CD4-positive, alpha-beta T cell treated with Interleukin-4 for 4 hours (primary cell): ENCODE results near the gene NEAT1.

ENCODE experiments used
- DNase-seq: peaks from one replicate; pipeline ENCODE4 v3.0.0-alpha.2; 2020

Gene NEAT1

DNA sequence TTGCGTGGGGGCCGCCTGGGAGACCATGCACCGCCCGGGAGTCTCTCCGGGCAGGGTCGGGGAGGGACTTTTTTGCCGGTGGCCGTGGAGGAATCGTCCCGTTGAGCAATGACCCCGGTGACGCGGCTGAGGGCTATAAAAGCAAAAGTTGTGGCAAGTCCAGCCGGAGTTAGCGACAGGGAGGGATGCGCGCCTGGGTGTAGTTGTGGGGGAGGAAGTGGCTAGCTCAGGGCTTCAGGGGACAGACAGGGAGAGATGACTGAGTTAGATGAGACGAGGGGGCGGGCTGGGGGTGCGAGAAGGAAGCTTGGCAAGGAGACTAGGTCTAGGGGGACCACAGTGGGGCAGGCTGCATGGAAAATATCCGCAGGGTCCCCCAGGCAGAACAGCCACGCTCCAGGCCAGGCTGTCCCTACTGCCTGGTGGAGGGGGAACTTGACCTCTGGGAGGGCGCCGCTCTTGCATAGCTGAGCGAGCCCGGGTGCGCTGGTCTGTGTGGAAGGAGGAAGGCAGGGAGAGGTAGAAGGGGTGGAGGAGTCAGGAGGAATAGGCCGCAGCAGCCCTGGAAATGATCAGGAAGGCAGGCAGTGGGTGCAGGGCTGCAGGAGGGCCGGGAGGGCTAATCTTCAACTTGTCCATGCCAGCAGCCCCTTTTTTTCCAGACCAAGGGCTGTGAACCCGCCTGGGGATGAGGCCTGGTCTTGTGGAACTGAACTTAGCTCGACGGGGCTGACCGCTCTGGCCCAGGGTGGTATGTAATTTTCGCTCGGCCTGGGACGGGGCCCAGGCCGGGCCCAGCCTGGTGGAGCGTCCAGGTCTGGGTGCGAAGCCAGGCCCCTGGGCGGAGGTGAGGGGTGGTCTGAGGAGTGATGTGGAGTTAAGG lies at the start of gene NEAT1:
NEAT1 (plus strand) TSS at position 166 of the 883 bp plus-strand sequence.
- peak; percentile 97 for DNase-seq

DNA sequence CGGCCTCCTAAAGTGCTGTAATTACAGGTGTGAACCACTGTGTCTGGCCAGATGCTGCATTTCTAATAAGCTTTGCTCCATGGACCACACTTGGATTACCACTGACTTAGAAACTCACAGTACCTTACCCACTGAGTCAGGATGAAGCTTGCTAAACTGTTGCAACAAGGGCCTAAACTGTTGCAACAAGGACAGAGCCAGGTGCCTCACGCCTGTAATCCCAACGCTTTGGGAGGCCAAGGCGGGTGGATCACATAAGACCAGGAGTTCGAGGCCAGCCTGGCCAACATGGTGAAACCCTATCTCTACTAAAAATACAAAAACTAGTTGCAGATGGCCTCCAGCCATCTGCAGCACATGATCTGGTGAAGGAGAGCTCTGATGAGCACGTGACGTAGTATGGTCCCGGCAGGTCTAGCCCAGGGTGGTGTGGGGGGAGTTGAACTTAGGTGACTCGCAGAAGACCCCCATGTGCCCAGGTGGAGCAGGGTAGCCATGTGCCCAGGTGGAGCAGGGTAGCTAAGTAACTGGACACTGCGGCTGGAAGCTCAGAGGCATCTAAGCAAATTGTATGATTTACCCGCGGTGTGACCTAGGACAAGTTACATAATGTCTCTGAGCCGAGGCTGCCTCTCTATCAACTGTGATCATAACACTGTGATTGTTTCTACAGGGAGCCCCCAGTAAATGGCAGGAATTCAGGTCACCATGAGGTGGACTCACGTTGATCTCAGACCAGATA lies 48.6 kb upstream of the NEAT1 start:
- DNase-seq = no peak

DNA sequence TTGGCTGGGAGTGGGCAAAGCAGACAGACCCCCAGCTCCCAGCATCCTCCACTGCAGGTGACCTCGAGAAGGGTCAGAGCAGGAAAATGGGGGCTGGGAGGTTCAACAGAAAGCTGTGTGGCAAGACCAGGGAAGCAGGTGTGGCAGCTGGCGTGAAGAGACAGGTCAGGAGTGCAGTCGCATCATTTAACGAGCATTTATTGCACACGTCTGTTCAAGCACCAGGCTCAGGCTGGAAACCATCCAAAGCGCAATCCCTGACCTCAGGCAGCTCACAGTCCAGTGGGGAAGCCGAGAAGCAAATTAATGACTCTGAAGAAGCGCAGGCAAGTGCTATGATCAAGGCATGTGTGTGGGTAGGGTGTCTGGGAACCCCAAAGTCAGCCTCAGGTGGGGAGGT lies 47.6 kb upstream of the NEAT1 start:
- DNase-seq = no peak

DNA sequence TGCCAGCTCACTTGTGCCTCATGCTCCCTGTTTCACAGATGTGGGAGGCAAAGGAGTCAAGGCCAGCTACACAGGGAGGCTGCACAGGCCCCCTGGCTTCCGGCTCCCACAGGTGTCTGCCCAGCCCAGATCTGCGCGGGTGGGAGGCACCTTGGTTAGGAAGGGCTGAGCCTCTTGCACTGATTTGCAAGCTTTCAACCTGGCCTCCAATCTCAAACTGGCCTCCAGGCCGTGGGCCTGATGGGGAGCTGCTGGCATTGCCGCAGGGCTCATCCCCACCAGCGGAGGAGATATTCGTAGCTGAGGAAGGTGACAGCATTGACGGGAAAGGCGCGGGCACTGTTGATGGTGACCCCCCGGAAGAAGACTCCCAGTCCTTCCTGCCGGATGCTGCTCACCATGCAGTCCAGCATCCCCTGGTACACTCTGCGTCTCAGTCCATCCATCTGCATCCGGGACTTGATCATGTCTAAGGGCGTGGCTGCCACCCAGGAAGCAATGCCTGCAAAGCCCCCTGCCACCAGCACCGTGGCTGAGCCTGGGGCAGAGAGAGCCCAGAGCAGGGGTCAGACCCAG lies 46.4 kb upstream of the NEAT1 start:
- no peak for DNase-seq

DNA sequence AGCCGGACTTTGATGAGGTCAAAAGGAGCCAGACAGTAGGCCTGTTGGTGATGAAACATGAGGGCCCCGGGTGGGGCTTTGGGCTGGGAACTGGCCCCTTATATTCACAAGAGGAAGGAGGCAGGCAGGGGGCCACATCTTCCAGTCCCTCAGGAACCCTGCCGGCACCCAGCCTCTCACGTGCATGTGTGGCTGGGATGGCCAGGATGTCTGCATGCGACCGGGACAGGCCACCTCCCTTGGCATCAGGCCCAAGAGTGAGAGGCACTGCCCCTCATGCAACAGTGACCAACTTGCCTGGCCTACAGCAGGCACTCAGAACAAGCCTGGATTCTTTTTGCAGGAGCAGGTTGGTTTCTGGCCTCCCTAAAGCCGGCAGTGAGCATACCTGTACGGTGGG lies 45.6 kb upstream of the NEAT1 start:
- no peak for DNase-seq

DNA sequence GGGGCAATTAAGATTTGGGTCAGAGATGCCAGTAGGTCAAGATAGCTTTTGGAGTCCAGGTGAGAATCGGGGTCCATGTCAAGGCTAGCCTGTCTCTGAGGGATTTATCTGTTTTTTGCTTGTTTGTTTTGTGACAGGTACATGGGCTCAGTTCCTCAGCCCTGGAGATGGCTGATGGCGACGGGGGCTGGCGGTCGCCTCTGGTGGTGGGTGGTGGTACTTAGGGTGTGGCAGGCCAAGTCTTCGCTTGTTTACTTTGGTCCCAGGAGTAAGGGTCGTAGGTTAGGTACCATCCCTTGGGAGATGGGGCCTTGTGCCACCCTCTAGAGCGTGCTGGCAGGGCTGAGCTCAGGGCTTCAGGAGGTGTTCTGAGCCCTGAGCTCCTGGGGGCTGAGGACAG lies 44.8 kb upstream of the NEAT1 start:
- DNase-seq = no peak

DNA sequence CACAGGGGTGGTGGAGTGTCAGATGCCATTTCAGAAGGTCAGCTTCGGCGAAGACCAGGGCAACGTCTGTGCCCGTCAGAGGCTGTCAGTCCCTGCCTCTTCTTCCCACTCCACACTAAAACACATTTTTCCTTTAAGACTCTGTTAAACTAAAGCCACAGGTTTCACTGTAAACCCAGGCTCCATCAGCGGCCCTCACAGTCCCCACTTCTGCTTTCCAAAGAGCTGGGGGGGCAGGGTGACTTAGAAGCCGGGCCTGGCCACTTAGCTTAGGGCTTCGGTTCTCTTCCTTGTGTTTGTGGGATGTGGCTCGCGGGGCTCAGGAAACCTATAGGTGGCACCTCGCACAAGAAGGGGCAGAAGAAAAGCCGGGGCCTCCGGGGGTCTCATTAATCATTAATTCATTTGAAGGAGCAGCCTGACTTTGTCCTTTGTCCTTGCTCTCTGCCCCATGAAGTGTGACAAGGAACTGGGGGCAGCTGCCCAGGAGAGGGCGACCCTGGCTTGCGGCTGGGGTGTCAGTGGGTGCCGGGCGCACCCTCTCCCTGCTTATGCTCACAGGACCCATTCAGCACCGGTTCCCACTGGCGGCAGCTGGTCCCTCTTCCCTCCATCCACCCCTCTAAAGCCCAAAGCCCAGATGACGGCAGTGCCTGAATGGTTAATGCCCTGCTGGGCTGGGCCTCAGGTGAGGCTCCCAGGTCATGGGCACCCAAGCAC lies 44.2 kb upstream of the NEAT1 start:
- no peak for DNase-seq

DNA sequence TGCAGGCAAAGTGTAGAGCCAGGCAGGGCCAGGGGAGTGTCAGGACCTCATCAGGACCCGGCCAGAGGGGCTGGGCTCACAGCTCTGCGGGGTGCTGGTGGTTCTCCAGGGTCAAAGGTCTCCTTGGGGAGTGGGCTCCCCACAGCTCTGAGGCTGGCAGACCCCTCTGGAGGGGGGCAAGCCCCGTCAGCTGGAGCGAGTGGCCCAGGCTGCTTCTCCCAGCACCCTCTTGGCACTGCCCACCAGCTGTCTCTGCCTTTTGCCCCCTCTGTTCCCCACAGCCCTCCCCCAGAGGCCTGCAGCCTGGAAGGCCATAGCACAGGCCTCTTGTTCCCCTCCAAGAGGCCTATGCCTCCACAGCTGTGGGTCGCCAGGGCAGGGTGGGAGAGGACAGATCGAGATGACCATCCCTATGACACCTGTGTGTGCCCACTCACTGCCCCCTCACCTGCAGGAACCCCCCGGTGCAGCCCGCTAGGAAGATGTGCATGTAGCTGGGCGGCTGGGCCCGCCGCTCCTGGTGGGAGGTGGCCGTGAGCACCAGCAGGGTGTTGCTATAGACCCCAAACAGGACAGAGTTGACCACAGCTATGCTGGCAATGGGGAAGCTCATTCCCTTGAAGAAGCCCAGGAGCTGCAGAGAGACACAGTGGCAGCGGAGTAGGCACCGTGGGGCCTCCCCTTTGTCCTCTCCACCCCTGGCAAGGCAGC lies 43.5 kb upstream of the NEAT1 start:
- DNase-seq = no peak

DNA sequence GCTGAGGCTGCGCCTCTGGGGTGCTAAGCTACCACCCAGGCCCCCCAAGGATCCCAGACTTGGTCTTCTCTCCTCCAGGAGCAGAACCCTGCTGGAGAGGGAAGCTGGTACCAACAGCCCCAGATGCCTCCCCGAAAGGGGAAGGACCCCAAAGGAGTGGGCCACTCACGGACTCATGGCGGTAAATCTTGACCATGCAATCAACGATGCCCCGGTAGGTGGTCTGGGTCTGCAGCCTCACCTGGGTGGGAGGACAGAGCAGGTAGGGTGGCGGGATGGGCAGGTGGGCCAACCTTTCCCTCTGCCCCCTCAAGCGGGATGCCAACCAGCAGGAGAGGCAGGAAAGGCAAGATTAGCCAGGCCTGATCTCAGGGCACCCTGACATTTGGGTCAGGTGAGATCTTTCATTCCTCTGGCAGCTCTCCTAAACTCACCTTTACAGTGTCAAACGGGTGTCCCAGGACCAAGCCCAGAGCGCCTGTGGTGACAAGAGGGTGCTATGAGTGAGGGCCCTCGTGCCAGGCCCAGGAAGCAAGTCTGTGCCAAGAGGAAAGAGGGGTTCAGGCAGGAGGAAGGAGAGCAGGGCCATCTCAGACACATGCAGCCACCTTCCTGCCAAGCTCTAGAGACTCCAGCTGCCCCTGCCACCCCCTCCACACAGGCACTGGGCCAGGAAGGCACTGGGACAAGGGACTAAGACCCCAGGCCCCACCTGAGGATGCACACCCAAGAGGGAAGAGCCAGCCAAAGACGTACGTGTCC lies 42.7 kb upstream of the NEAT1 start:
- DNase-seq = no peak

DNA sequence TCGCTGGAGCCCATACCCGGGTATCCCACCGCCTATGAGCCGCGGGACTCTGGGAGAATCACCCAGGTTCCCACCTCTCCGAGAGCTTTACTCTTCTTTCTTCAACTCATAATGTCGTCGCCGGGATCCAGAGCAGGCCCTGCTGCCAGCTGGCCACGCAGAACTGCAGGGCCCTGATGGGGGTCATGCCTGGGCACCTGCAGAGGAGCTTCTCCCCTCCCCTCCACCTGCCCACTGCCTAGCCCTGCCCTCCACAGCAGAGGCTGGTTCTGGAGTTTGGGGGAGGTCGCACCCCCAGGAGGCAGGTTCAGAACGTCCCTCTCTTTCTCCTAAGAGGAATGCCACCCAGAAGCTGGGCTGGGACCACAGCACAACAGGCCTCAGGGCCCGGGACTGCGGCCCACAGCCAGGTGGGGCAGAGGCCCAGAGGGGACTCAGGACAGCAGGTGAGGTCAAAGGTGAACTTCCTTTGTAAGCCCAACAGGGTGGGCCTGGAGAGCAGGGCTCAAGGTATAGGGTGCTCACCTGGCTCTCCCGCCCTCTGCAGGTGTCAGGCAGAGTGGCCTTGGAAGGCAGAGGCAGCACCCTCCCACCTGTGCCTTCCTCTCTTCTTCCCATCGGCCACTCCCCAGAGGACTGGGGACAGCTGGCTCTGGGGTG lies 42.0 kb upstream of the NEAT1 start:
- no peak for DNase-seq

DNA sequence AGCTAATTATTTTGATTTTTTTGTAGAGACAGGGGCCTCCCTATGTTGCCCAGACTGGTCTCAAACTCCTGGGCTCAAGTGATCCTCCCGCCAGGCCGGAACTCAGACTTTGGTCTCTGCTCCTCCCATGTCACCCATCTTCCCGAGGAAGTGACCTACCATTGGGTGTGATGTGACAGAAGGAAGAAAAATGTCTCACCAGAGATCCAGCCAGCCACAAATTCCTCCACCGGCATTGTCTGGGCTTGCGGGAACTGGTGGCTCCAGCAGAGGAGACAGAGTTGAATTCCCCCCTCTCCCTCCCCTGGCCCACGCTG lies 40.9 kb upstream of the NEAT1 start:
- peak; percentile 51 for DNase-seq

DNA sequence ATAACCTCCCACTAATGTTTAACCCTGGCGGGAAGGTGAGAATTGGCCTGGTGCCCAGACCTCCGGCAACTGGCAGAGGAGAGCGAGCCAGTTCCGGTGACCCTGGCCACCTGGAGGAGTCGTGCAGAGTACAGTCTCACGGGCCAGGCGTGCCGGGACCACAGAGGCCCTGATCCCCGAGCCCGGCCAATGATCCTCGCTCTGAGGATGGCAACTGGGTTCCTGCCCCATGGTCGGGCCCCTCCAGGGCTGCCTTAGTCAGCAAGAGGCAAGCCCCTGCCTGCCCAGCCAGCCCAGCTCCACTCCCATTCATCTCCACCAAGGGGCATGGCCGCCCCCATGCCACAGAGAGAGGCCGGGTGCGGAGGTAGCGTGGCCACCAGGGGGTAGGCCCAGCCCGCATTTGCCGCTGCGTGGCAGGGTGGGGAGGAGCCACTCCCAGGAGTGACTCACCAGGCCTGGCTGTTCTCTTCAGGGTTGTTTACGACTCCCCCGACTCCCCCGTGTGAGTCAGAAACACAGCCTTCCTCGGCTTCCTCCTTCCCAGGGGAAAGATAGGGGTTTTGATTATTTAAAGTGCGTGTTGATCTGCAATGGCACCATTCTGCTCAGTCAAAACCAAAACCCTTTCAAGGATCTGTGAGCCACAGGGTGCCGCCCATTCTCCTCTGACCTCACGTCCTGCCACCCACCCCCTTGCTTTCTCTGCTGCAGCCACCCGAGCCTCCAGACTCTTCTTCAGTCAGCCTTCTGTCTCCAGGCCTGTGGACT lies 40.4 kb upstream of the NEAT1 start, which contains the start of gene SLC25A45:
SLC25A45 (minus strand) TSS at position 614 of the 771 bp plus-strand sequence. CDS start 695 bp downstream, outside the sequence.
- peak; percentile 99 for DNase-seq

DNA sequence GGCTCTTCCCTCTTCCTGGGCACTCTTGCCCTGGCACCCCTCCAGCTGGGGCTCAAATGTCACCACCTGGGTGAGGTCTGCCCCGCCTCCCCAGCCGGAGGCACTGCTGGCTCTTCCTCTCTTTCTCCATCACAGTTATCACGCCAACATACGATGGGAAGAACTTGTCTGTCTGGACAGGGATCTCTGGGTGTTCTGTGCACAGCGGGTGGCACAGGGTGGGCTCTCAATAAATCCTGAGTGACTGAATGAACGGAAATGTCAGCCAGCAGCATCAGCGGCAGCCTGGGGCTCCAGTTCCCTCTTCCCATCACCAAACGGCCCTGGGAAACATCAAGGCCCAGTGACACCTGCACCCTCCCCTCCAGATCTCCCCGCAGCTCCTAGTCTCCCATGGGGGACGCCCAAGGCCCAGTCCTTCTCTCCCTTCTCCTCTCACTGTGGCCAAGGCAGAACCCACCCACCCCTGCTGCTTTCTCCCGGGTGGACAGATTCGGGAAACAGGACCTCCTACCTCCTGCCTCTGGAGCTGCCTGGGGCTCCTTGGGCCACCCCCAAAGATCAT lies 39.7 kb upstream of the NEAT1 start:
- DNase-seq = no peak

DNA sequence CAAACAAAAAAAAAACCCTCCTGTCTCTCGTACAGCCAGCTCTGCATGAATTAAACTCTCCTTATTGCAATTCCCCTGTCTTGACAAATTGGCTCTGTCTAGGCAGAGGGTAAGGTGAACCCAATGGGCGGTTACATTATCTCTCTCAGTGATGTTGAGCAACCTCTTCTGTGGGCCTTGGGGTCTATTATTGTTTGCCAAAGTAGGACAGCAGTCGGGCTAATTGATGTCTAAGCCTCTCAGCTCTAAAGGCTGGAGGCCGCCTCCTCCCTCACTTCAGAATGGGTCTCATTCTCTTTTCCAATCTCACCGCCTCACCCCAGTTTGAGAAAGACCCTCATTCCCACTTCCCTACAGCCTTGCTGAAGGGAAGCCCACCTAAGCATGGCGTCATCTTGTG lies 38.8 kb upstream of the NEAT1 start:
- DNase-seq = no peak

DNA sequence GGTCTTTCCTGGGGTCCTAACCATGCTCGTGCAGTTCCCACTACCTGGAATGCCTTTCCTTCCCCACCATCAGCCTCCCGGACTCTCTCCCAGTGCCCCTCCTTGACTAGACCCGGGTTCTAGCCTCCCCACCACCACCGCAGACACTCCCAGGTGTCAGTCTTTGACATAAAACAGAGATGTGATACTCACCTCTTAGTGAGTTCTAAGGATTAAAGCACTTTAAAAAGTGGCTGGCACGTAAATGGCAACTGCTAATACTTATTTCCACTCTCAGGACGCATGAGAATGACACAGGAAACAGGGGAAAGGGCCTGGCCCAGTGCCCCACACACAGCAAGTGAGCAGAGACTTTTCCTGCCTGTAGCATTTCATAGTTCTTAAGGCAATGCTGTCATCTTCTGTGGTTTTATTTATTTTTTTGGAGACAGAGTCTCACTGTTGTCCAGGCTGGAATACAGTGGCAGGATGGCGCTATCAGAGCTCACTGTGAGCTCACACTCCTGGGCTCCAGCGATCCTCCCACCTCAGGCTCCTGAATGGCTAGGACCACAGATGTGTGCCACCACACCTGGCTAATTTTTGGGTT lies 38.2 kb upstream of the NEAT1 start:
- DNase-seq = peak; percentile 38

DNA sequence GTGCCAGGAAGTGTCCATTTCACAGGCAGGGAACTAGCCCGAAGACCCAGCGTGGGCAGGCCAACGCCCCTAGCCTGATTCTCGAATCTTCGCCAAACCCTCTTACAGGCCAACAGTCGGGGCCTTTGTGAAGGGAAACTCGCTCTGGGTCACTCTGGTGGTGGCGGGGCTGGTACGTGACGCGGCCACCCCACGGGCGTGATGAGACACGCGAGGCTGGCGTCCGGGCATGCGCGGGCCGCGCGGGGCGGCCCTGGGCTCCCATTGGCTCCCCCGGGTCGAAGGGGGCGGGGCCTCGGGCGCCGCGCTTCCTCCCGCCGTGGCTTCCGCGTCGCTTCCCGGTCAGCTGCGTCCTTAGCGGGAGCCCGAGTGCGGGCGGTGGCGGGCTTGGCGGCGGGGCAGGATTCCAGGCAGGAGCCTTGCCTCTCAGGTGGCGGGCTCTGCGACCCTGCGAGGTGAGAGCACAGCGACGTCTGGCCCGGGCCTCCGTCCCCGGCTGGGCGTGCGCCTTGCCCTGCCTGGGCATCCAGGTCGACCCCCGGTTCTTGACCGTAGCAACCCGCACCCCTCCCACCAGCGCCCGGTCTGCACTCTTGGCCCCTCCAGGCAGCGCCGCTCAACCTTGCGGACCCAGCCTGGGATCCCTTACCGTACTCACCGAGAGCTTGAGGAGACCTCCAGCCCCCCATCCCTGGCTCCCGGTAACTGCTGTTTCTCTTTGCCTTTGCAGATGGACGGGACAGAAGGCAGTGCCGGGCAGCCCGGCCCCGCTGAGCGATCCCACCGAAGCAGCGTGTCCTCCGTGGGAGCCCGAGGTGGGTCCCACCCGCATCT lies 36.1 kb upstream of the NEAT1 start, which contains the start of gene FRMD8:
FRMD8 (plus strand) TSS at position 331 of the 834 bp plus-strand sequence; CDS start at position 731, 400 bp downstream.
- DNase-seq = peak; percentile 85

DNA sequence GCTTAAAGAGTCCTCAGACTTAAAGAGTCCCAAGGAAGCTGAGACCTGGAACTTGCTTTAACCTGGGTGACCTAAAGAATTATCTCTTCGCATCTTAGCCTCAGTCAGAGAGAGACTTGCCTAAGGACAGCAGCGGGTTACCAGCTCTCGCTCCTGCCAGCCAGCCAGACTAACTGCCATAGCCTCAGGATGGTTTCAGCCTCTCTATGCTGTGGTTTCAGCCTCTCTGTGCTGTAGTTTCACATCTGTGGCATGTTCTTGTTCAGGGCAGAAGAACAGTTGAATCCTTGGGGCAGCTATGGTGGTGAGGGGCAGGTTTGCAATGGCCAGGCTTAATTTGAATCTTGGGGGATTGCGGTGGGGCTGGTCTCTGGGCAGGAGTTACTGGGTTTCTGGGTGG lies 33.9 kb upstream of the NEAT1 start:
- DNase-seq = no peak

DNA sequence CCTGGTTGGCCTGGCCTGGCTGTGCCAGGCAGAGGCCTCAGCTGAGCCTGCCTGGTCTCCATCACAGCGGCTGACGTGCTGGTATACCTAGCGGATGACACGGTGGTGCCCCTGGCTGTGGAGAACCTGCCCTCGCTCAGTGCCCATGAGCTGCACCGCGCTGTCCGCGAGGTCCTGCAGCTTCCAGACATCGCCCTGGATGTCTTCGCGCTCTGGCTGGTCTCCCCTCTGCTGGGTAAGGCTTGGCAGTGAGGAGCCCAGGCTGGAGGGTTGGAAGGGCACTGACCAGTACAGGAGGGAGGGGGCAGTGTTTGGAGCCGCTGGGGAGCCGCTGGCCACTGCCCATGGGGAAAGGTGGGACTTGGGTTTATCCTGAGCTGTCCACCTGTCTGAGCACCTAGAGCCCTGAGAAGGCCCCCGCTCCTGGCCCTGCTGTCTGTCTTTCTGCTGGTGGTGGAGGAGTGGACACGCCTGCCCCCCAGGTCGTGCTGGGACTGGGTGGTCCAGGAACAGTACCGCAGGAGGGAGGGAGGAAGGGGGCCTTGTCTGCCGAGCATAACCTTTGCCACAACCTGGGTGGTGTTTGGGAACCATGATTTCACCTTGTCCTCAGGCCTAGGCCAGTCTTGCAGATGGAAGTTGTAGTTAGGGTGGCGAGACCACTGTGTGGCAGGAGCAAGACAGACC lies 33.2 kb upstream of the NEAT1 start:
- DNase-seq = no peak
